Parathyroid adenoma (tissue), 2 donors: ENCODE measurements around the gene YJU2.

Source experiments
- H2AFZ ChIP-seq: fragments of 300-600 bp; sonication (generic); one replicate; pipeline ENCODE4 v1.7.0; 2017; ENCODE audit warnings: antibody characterized with exemption, mild to moderate bottlenecking
- H3K27ac ChIP-seq: fragments of 300-600 bp; sonication (generic); one replicate; pipeline ENCODE4 v1.7.0; 2017
- H3K27me3 ChIP-seq: fragments of 300-600 bp; sonication (generic); one replicate; pipeline ENCODE4 v1.7.0; 2017; ENCODE audit warnings: low read length; ENCODE audit not compliant: control insufficient read depth, insufficient read depth
- H3K36me3 ChIP-seq: fragments of 300-600 bp; sonication (generic); one replicate; pipeline ENCODE4 v1.7.0; 2017; ENCODE audit warnings: low read length; ENCODE audit not compliant: control insufficient read depth, insufficient read depth
- H3K4me1 ChIP-seq: fragments of 300-600 bp; sonication (generic); one replicate; pipeline ENCODE4 v1.7.0; 2017; ENCODE audit warnings: control low read depth
- H3K4me2 ChIP-seq: fragments of 300-600 bp; sonication (generic); one replicate; pipeline ENCODE4 v1.7.0; 2017; ENCODE audit warnings: low read length
- H3K4me3 ChIP-seq: fragments of 300-600 bp; sonication (generic); one replicate; pipeline ENCODE4 v1.7.0; 2017; ENCODE audit warnings: low read depth, low read length
- H3K79me2 ChIP-seq: fragments of 300-600 bp; sonication (generic); one replicate; pipeline ENCODE4 v1.7.0; 2017; ENCODE audit warnings: control low read depth
- H3K9ac ChIP-seq: fragments of 300-600 bp; sonication (generic); one replicate; pipeline ENCODE4 v1.7.0; 2017; ENCODE audit warnings: mild to moderate bottlenecking
- H3K9me3 ChIP-seq: fragments of 300-600 bp; sonication (generic); one replicate; pipeline ENCODE4 v1.7.0; 2017; ENCODE audit warnings: low read length; ENCODE audit not compliant: control insufficient read depth
- TF ChIP-seq, protein P1 (sequence below): fragments of 300-600 bp; sonication (generic); IDR thresholded peaks from one replicate; pipeline ENCODE4 v1.7.0; 2017; ENCODE audit warnings: antibody characterized with exemption, mild to moderate bottlenecking
- donor health status: primary hyperparathyroidism.

Gene YJU2

DNA sequence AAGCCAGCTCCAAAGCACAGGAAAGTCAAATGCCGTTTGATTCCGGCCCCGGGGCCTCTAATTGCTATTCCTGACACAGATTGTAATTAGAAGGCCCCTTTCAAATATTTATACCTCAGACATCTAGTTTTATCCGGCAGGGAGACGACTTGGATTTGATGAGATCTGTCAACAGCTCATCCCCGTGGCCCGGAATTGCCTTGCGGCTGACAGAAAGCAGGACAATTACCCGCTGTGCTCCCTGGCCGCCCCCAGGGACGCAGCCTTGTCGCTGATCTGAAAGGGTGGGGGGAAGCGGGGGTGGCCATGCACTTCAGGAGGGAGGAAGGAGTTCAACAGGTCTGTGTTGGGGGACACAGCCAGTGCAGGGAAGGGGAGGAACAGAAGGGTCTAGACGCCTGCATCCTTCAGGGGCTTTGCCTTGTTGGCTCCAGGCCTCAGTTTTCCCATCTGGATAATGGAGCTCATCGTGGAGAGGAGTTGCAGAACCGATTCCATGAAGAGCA lies 30.4 kb downstream of the YJU2 start:
- TF ChIP-seq, protein P1, sequence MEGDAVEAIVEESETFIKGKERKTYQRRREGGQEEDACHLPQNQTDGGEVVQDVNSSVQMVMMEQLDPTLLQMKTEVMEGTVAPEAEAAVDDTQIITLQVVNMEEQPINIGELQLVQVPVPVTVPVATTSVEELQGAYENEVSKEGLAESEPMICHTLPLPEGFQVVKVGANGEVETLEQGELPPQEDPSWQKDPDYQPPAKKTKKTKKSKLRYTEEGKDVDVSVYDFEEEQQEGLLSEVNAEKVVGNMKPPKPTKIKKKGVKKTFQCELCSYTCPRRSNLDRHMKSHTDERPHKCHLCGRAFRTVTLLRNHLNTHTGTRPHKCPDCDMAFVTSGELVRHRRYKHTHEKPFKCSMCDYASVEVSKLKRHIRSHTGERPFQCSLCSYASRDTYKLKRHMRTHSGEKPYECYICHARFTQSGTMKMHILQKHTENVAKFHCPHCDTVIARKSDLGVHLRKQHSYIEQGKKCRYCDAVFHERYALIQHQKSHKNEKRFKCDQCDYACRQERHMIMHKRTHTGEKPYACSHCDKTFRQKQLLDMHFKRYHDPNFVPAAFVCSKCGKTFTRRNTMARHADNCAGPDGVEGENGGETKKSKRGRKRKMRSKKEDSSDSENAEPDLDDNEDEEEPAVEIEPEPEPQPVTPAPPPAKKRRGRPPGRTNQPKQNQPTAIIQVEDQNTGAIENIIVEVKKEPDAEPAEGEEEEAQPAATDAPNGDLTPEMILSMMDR: no peak
- Histone ChIP-seq H3K9ac (no peak overlapping the region), H3K9me3 (no peaks in the 10 kb centered on the region), H3K79me2 (no peaks in the 10 kb centered on the region), H3K36me3 (no peaks in the 10 kb centered on the region), H3K4me2 (no peak overlapping the region), H3K27me3 (no peaks in the 10 kb centered on the region), H3K27ac (no peak overlapping the region), H3K4me1 (peaks cover 2% of the 10 kb centered on the region), H3K4me3 (no peak overlapping the region), H2AFZ (no peak overlapping the region)

DNA sequence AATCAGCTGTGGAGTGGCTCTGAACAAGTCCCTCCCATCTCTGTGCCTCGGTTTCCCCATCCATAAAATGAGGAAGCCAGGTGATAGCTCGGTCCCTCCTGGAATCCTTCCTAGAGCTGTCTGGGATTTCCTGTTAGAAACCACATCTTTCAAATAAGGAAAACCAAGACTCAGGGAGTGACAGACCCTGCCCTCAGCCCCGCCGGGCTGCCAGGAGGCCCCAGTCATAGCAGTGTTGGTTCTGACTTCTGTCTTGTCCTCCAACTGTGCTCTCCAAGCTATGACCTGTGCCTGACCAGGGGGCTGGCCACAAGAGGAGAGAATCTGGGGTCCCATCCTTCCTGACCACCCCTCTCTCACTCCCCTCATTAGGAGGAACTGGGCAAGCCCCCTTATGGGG lies 31.1 kb downstream of the YJU2 start:
- TF ChIP-seq, protein P1: no peak
- no peak overlapping the region for H3K27ac ChIP-seq
- H2AFZ ChIP-seq: no peak overlapping the region
- no peak overlapping the region for H3K4me2 ChIP-seq
- H3K79me2 ChIP-seq: no peaks in the 10 kb centered on the region
- peaks cover 2% of the 10 kb centered on the region for H3K4me1 ChIP-seq
- no peaks in the 10 kb centered on the region for H3K36me3 ChIP-seq
- H3K9me3 ChIP-seq: no peaks in the 10 kb centered on the region
- no peak overlapping the region for H3K9ac ChIP-seq
- H3K4me3 ChIP-seq: no peak overlapping the region
- H3K27me3 ChIP-seq: no peaks in the 10 kb centered on the region

DNA sequence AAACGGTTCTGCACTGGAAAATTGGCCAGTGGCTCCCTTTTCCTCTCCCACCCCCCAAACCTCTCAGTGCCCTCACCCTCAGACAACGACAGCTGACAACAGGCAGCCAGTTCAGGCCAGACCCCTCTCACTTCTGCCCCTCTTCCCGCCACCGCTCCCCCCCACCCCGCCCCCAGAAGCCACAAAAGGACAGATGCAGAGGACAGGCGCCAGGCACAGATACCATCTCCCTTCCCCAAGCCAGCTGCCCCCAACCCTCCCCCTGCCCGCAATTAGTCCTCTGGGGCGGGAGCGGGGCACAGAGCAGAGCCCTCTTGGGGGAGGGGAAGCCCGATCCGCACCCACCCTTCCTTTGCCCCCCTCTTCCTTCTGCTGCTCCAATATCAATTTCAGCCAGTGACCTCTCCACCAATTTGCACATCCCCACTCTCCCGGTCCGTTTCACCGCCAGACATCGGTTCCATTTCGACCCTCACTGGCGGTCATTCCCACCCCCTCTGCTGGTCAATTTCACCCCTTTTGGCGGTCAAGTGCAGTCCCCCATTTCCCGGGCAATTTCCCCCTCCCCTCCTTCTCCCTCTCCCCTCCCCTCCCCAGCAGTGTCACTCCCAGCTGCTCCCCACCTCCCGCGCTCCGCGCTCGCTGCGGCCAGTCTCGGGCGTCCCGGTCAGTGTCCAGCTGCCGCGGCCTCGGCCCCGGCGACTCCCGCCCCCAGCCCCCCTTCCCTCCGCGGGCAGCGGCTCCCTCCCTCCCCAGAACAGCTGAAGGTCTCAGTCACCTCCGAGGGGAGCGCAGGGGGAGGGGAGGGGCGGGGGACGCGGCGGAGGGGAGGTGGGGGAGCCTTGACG lies 31.8 kb downstream of the YJU2 start, which contains the start of gene SHD:
Gene SHD, plus strand, starts transcription at position 848 of the 848 bp plus-strand sequence. CDS start 798 bp downstream, outside the sequence.
- TF ChIP-seq, protein P1: no peak

DNA sequence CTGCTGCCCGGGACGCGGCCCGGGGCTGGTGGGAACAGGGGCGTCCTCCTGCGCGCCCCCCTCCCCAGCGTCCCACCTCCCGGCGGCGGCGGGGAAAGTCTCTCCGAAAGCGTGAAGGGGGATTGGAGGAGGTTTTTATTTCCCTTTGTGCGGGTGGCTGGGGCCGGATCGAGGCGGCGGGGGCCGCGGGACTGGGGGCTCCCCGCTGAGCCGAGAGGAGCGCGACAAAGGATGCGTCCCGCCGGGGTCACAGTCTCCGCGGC lies 32.3 kb downstream of the YJU2 start:
- Histone ChIP-seq H3K9ac (no peak overlapping the region), H3K79me2 (no peaks in the 10 kb centered on the region), H2AFZ (no peak overlapping the region), H3K4me2 (peak overlapping the region; percentile 55), H3K27ac (no peak overlapping the region), H3K4me3 (peak overlapping the region; percentile 22), H3K9me3 (no peaks in the 10 kb centered on the region), H3K36me3 (no peaks in the 10 kb centered on the region), H3K27me3 (no peaks in the 10 kb centered on the region), H3K4me1 (peaks cover 2% of the 10 kb centered on the region)
- TF ChIP-seq, protein P1: no peak

More for the DNA sequence above, 31.8 kb downstream of the YJU2 start, which contains the start of gene SHD:
- Histone ChIP-seq H3K79me2 (no peaks in the 10 kb centered on the region), H3K4me3 (peak within 1 kb of the TSS; percentile 22), H3K4me2 (peak within 1 kb of the TSS; percentile 55), H2AFZ (no peak within 1 kb of the TSS), H3K27me3 (no peaks in the 10 kb centered on the region), H3K9me3 (no peaks in the 10 kb centered on the region), H3K9ac (no peak within 1 kb of the TSS), H3K4me1 (peaks cover 2% of the 10 kb centered on the region), H3K36me3 (no peaks in the 10 kb centered on the region), H3K27ac (no peak within 1 kb of the TSS)
